DMS79 (cell line): ENCODE measurements around the gene ATP7B.
A peak's percentile ranks its signal among the peaks of the same experiment; 100 is the strongest.
"Not testable (repeated sequence)": the region's sequence is repeated elsewhere in the genome, so short reads cannot be mapped to it uniquely, and the experiment has no call there.

ENCODE experiments used
- DNase-seq: peaks from one replicate; lab custom pipeline; 2025; lab: John Stamatoyannopoulos, UW

ATP7B gene

DNA sequence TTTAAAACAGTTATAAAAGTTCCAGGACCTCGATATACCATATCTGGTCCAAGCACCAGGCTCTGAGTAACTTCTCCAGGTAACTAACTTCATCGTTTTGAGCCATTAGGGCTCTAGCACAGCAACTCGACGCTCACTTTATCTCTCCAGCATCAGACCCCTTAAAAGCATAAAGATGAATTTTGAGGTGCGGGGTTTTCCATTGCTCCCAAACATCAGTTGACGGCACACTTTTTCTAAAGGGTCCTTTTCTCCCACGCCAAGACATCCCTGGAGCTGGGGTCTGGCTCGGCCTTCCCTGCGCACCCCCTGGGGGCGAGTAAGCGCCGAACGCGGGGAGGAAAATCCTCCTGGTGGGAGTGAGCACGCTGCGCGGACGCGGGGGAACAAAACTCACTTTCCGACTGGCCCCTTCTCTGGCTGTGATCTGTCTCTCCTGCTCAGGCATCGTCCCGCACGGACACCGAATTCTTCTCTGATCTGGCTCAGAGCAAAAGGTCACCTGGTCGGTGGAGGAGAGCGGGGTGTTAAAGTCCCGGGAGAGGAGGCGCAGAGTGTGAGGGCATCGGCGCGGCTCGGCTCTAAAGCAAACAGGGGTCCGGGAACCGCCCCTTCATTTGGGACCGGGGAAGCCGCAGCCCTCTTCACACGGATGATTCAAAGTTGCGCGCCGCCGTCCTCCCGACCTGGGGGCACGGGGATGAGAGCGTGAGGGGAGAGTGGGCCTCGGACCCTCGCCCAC lies at the start of gene ATP7B:
ATP7B (minus strand) TSS at position 561 of the 742 bp plus-strand sequence; CDS start at position 448, 113 bp downstream.
- DNase-seq = no peak

DNA sequence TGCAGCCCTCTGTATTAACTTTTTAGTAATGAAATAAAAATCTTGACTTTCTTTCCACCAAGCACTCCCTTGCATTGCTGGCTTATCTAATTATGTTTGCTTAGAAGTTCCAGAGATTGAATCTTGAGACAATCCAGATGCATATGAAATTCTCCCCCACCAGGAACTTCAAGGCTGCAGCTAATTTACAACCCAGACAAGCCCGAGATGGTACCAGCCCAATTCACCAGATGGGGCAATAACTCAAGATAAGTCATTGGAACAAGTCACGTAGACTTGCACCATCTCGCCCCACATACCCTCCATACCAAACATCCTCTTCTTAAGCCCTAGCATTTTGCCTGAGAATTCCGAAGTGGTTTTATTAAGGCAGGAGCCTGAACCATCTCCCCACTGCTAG lies 42.2 kb upstream of the ATP7B start:
- DNase-seq = no peak

DNA sequence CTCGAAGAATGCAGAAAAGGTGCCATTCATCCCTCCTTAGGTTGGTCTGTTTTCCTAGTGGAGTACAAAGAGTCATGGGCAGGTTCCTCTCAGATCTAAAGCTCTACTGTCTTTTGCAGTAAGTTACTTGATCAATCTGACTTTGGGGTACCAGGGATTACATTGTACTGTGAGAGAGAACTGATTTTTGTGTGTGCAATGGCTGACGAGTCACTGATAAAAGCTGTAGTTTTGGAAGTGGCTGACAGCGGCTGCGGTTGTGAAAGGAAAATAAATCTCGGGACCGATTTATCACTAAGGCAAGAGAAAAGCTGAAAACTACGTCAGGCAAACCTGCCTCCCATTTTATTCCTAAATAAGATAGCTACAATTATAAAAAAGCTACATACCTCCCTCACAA lies 40.1 kb upstream of the ATP7B start:
- DNase-seq = no peak

DNA sequence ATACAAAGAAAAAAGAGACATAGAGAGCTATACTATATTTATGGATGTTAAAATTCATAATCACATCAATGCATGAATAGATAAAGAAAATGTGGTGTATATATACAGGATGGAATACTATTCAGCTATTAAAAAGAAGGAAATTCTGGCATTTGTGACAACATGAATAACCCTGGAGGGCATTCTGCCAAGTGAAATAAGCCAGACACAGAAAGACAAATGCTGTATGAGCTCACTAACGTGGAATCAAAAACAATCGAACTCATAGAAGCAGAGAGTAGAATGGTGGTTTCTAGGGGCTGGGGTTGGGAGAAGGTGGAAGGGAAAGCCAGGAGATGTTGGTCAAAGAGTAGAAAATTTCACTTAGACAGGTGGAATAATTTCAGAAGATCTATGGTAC lies 37.3 kb upstream of the ATP7B start:
- no peak for DNase-seq

- no peak for DNase-seq
Observed at GRCh38 chr13:52047463-52047862, 36.2 kb upstream of the ATP7B start.

DNA sequence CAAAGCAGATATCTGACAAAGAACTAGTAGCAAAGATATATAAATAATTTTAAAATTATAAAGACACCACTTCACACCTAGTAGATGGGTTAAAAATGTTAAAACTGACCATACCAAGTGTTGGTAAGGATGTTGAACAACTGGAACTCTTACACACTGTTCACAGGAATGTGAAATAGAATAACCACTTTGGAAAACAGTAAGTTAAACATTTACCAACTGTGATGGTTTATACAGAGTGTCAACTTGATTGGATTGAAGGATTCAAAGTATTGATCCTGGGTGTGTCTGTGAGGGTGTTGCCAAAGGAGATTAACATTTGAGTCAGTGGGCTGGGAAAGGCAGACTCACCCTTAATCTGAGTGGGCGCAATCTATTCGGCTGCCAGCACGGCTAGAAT lies 32.4 kb upstream of the ATP7B start:
- DNase-seq = no peak

- DNase-seq = no peak
Observed at GRCh38 chr13:52036037-52036436, 24.8 kb upstream of the ATP7B start.

- DNase-seq = no peak
Observed at GRCh38 chr13:52034616-52035226, 23.5 kb upstream of the ATP7B start.

DNA sequence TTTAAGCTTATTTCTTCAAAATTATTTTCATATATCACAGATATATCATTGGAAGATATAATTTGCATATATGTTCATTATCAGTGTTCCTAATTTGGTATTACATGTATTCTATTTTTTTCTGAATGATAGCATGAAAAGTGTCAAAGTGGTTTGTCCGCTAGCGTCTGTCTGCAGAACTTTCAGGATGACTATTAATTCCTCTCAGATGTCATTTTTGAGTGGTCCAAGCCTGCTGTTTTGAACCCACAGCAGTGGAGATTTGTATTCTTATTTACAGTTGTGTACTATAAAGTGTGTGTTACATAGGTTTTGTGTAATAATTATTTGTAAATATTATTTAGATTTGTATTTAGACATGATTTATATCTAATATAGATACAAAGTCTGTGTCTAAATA lies 21.8 kb upstream of the ATP7B start:
- DNase-seq = no peak

GRCh38 chr13:52030401-52030800 lies 19.2 kb upstream of the ATP7B start:
- DNase-seq = not testable (repeated sequence)

DNA sequence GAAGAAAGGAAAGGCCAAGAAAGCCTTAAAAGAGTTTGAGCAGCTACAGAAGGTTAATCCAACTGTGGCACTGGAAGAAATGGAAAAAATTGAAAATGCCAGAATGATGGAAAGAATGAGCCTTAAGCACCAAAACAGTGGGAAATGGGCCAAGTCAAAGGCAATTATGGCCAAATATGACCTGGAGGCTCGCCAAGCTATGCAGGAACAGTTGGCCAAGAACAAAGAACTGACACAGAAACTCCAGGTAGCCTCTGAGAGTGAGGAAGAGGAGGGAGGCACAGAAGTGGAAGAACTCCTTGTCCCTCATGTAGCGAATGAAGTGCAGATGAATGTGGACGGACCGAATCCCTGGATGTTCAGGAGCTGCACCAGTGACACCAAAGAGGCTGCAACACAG lies 18.3 kb upstream of the ATP7B start:
- DNase-seq = no peak

GRCh38 chr13:52027832-52028231 lies 16.6 kb upstream of the ATP7B start:
- no peak for DNase-seq

DNA sequence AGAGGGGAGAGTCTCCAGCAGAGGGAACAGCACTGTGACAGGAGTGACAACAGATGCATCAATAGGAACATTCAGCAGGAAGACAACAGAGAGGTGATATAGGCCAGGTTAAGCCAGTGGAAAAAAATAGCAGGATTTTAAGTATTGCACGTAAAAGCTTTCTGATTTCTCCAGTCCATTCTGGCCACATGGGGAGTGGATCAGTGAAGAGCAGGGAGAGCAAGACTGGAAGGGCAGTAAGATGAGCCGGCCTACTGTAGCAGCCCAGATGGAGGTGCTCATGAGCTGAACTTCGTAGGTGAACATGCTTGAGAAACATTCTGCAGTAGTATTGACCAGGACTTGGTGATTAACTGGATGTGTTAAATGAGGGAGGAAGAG lies 15.0 kb upstream of the ATP7B start:
- no peak for DNase-seq

DNA sequence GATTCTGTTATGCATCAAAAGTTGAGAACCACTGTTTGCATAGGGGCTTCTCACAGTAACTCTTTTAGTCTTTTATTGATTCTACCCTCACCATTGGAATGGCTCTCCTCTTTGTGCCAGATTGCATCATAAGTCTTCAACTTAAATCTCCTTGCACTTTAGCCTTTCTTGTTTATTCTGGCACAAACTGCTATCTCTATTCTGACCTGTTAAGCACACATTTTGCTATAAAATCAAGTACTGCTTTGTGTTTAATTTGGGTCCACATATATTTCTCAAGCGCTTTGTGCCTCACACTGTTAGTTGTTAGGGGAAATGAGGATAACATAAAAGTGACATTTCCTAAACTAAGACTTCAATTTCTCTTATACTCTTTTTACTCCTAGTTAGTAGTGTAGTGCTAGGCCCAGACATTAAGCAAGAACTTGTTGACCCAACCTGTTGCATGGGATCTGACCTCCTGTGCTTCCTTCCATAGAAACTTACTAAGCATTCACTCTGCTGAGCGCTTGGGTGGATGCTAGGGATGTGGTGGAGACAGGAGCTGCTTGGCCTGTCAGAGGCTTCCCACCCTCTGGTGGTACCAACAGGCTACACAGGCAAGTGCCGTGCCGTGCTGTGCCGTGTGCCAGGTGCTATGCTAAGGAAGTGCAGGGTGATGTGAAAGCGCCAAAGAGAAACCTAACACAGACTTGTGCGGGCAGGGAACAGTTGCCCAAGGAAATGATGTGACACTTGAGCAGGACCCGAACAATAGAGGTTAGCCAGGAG lies 14.4 kb upstream of the ATP7B start:
- no peak for DNase-seq

GRCh38 chr13:52024481-52024880 lies 13.2 kb upstream of the ATP7B start, which contains the start of gene UTP14C:
Gene UTP14C (plus strand): TSS chr13:52024691. CDS start chr13:52028805, 4,114 bp downstream.
- no peak for DNase-seq

DNA sequence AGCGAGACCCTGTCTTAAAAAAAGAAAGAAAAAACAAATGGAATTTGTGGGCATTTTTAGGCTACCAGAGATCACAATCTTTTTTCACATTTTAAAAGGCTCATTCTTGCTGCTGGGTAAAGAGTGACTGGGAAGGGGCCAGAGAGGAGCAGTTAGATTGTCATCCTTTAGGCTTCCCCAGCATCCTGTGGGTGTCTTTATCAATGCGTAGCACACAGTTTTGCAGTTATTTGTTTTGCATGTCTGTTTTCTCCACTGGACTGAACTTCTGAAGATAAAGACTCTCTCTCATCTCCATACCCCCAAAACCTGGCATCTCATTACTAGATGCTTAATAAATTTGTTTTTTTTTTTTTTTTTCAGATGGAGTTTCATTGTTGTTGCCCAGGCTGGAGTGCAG lies 11.1 kb upstream of the ATP7B start:
- DNase-seq = no peak

DNA sequence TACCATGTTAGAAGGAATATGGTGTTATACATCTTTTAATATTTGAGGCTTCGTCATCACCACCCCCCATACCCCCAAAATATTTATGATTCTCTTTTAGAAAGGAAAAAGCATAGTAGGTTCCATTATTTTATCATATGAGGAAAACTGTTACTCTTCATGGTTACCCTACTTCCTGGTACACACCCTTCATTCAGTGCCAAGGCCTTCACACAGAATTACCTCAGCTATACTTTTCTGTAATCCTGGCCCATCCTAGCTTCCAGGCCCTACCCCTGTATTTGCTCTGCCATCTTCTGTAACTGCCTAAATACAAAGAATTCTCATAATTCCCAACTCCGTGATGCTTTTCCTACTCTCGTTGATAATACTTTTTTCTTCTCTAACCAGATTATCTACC lies 8.9 kb upstream of the ATP7B start:
- no peak for DNase-seq

DNA sequence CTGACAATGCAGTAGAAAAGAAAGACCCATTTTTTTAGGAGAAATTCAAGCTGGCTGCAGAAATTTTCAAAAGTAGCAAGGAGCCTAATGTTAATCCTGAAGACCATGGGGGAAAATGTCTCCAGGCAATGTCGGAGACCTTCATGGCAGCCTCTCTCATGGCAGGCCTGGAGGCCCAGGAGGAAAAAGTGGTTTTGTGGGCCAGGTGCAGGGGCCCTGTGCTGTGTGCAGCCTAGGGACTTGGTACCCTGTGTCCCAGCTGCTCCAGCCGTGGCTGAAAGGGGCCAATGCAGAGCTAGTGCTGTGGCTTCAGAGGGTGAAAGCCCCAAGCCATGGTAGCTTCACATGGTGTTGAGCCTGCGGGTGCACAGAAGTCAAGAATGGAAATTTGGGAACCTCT lies 5.0 kb upstream of the ATP7B start:
- DNase-seq = no peak

- DNase-seq = peak; percentile 27
Observed at GRCh38 chr13:52012512-52012836, 1.2 kb upstream of the ATP7B start.

- DNase-seq = peak; percentile 88
Observed at GRCh38 chr13:52011632-52012511, 622 bp upstream of the ATP7B start, which contains the start of gene ALG11. Gene ALG11 (plus strand): TSS chr13:52012398. CDS start chr13:52012419, 21 bp downstream.

GRCh38 chr13:52009946-52010345 lies 1.3 kb downstream of the ATP7B start:
- DNase-seq = no peak
